ENCODE data around the gene HNRNPA1.

HNRNPA1 gene

DNA sequence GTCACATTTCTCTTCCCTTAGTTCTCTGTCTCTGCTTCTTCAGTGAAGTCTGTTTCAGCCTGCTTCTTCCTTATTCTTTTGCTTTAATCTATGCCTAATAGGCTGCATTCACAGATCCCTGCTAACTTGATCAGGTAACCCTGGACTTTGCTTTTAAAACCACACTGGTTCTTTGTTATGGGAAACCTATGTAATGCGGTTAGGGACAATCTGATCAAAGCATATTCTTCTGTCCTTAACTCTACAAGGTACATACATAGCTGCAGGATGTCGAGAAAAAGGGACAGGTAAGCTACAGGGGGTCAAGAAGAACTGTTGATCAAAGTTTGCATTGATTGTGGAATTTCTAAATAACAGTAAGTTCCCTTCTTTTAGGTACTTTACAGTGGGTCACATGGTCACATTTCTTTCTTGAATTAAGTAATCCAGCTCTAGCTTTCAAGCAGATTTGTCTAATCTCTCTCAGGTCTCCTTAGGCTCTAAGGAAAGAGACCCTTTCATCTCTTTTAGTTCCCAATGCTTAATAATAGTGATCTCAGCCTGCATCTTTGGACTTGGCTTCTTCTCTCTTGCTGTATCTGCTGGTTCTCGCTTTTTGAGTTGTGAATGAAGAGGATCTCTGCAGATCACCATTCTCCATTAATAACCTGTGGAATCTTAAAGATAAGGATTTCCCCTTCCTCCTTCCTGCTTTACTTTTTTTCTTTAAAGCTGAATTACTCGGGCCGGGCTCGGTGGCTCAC lies 48.2 kb downstream of the HNRNPA1 start:
- ChIA-PET CTCF (interaction anchor here (0.7 to 6.9 kb wide), 5 partner anchors 7 to 114 kb away, joined by 3 to 91 read pairs (median 3); no protein-coding TSS in a partner anchor), POLR2A (interaction anchor here (0.9 kb wide), 1 partner anchor 49 kb away, joined by 4 read pairs; the partner anchor contains the start of genes CBX5 and HNRNPA1)
- H3K4me3 ChIP-seq (ENCODE audit: low read depth, low read length), result no peak overlapping the region
- TF ChIP-seq, protein P1, sequence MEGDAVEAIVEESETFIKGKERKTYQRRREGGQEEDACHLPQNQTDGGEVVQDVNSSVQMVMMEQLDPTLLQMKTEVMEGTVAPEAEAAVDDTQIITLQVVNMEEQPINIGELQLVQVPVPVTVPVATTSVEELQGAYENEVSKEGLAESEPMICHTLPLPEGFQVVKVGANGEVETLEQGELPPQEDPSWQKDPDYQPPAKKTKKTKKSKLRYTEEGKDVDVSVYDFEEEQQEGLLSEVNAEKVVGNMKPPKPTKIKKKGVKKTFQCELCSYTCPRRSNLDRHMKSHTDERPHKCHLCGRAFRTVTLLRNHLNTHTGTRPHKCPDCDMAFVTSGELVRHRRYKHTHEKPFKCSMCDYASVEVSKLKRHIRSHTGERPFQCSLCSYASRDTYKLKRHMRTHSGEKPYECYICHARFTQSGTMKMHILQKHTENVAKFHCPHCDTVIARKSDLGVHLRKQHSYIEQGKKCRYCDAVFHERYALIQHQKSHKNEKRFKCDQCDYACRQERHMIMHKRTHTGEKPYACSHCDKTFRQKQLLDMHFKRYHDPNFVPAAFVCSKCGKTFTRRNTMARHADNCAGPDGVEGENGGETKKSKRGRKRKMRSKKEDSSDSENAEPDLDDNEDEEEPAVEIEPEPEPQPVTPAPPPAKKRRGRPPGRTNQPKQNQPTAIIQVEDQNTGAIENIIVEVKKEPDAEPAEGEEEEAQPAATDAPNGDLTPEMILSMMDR (IDR thresholded peaks at IDR 0.05; ENCODE audit: insufficient read depth, low read length, missing control alignments), result no peak
- no peak for DNase-seq (ENCODE audit: low read depth, low spot score)

DNA sequence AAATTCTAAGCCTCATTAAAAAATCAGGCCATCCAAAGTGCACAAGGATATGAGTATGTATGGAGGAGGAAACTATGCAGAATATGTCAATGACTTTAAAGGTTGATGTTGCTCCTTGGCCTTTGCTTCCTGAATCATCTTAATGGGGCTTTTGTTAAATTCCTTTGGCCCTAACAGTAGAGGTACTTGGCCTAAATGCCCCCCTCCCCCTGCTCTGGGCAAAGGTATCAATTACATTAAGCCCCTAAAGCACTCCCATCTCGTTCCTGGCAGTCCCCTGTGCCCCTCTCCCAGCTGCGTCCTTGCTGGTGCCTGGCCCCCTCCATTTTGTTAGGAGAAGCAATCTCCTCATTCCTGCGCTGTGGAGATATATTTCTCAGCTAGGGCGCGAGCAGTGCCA lies 49.2 kb downstream of the HNRNPA1 start:
- TF ChIP-seq, protein P1 (IDR thresholded peaks at IDR 0.05; ENCODE audit: insufficient read depth, low read length, missing control alignments), result no peak
- DNase-seq (ENCODE audit: low read depth, low spot score), result no peak
- H3K4me3 ChIP-seq (ENCODE audit: low read depth, low read length), result no peak overlapping the region
- ChIA-PET POLR2A (no interaction called here), CTCF (interaction anchor here (0.7 to 6.9 kb wide), 4 partner anchors 6 to 115 kb away, joined by 3 to 91 read pairs (median 14); no protein-coding TSS in a partner anchor)

DNA sequence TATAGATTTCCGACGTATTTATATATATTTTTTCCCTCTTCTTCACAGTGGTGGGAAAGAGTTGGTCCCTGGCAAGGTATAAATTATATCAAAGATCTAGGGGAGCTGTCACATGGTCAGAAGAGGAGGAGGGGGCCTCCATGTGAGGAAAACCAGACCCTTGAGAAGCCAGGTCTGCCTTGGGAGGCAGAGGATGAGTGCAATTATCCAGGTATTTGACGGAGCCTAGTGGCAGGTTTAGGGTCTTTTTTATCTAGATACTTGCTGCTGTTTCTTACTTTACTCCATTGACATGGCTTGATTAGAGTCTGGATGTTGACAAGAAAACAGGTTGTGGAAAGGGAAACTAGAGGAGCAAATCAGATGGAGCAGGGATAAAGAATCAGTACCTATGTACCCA lies 49.9 kb downstream of the HNRNPA1 start:
- H3K4me3 ChIP-seq (ENCODE audit: low read depth, low read length), result no peak overlapping the region
- no peak for DNase-seq (ENCODE audit: low read depth, low spot score)
- ChIA-PET POLR2A (no interaction called here), CTCF (interaction anchor here (0.7 to 4.7 kb wide), 4 partner anchors 13 to 116 kb away, joined by 3 to 26 read pairs (median 6); no protein-coding TSS in a partner anchor)
- TF ChIP-seq, protein P1 (IDR thresholded peaks at IDR 0.05; ENCODE audit: insufficient read depth, low read length, missing control alignments), result no peak

DNA sequence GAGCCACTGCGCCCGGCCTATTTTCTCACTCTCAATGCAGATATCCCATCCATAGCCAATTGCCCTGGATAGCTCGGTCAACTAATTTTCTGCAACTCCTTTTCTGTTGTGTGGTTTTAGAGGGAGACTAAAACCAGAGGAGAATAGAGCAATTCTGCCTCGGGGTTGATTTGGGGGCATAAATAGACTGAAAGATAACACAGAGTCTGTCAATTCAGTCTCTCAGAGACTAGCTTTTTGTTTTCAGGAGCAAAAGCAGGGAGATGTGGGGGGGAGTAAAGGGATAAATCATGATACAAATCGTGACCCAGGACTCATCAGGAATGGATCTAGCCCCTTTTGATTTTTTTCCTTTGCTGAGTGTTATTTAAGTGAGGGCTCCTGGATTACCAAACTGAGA lies 50.9 kb downstream of the HNRNPA1 start:
- TF ChIP-seq, protein P1 (IDR thresholded peaks at IDR 0.05; ENCODE audit: insufficient read depth, low read length, missing control alignments), result no peak
- ChIA-PET CTCF (interaction anchor here (0.8 to 3.1 kb wide), 2 partner anchors 37 to 48 kb away, joined by 3 to 9 read pairs; no protein-coding TSS in a partner anchor), POLR2A (no interaction called here)
- no peak overlapping the region for H3K4me3 ChIP-seq (ENCODE audit: low read depth, low read length)
- DNase-seq (ENCODE audit: low read depth, low spot score), result no peak

DNA sequence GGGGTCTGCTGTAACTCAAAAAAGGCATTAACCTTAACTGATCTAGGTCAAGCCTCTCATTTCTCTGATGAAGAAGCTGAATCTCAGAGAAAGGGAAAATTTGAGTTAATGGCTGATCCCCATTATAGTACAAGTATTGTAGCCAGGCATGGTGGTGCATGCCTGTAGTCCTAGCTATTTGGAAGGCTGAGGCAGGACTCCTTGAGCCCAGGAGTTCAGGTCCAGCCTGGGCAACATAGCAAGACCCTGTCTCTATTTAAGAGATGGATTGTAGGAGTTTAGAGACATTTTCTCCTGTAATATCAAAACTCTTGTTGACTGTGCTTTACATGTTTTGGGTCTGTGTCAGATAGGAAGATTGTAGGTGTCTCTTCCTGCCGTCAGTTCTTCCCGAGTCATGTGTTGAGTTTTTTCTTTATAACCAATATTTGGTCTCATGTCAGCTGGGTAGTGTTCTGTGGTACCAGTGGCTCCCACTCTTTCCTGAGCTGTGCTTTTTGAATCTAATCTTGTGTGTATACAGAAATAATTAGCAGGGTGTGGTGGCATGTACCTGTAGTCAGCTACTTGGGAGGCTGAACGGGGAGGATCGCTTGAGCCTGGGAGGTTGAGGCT lies 53.0 kb downstream of the HNRNPA1 start:
- DNase-seq (ENCODE audit: low read depth, low spot score), result no peak
- ChIA-PET POLR2A (interaction anchor here (1.1 kb wide), 1 partner anchor 54 kb away, joined by 5 read pairs; the partner anchor contains the start of genes CBX5 and HNRNPA1), CTCF (interaction anchor here (0.7 to 7.9 kb wide), 17 partner anchors 7 to 328 kb away, joined by 3 to 91 read pairs (median 5); partner anchors contain the start of genes COPZ1 and NFE2)
- TF ChIP-seq, protein P1 (IDR thresholded peaks at IDR 0.05; ENCODE audit: insufficient read depth, low read length, missing control alignments), result no peak
- H3K4me3 ChIP-seq (ENCODE audit: low read depth, low read length), result no peak overlapping the region
